GM21390 (cell line): Measurements from ENCODE around the gene KRTAP10-7.
"Not testable (repeated sequence)": the region's sequence is repeated elsewhere in the genome, so short reads cannot be mapped to it uniquely, and the experiment has no call there.

Experiments used
- ATAC-seq: cut with Tn5 transposase; IDR thresholded peaks from one replicate; pipeline ENCODE4 v1.9.1; 2021; ENCODE audit not compliant: unreplicated experiment

KRTAP10-7 gene

GRCh38 chr21:44571844-44572782, 28.3 kb upstream of the KRTAP10-7 start:
- no peak for ATAC-seq

- no peak for ATAC-seq
Measured at GRCh38 chr21:44572959-44573583, 27.3 kb upstream of the KRTAP10-7 start.

- not testable (repeated sequence) for ATAC-seq
Measured at GRCh38 chr21:44573630-44574456, 26.6 kb upstream of the KRTAP10-7 start, which contains the start of gene KRTAP10-4. Gene KRTAP10-4, plus strand, starts transcription at chr21:44573729. Its CDS starts 30 bp downstream, at chr21:44573759.

GRCh38 chr21:44574457-44575306, 25.7 kb upstream of the KRTAP10-7 start:
- no peak for ATAC-seq

GRCh38 chr21:44575307-44576024, 24.9 kb upstream of the KRTAP10-7 start:
- ATAC-seq, result no peak

GRCh38 chr21:44576025-44576420, 24.4 kb upstream of the KRTAP10-7 start:
- no peak for ATAC-seq

GRCh38 chr21:44578371-44579055, 21.9 kb upstream of the KRTAP10-7 start:
- no peak for ATAC-seq

- no peak for ATAC-seq
Measured at GRCh38 chr21:44579056-44579832, 21.2 kb upstream of the KRTAP10-7 start.

- ATAC-seq, result no peak
Measured at GRCh38 chr21:44579833-44580144, 20.6 kb upstream of the KRTAP10-7 start.

GRCh38 chr21:44580231-44580821, 20.1 kb upstream of the KRTAP10-7 start, which contains the start of gene KRTAP10-5:
Gene KRTAP10-5, minus strand, starts transcription at chr21:44580604. Its CDS starts 26 bp downstream, at chr21:44580578.
- not testable (repeated sequence) for ATAC-seq

- ATAC-seq, result no peak
Measured at GRCh38 chr21:44581158-44581557, 19.2 kb upstream of the KRTAP10-7 start.

- ATAC-seq, result no peak
Measured at GRCh38 chr21:44582055-44582454, 18.3 kb upstream of the KRTAP10-7 start.

- ATAC-seq, result no peak
Measured at GRCh38 chr21:44583089-44583799, 17.2 kb upstream of the KRTAP10-7 start.

GRCh38 chr21:44583800-44584147, 16.6 kb upstream of the KRTAP10-7 start:
- no peak for ATAC-seq

GRCh38 chr21:44585892-44586291, 14.5 kb upstream of the KRTAP10-7 start:
- ATAC-seq, result no peak

GRCh38 chr21:44589094-44589493, 11.3 kb upstream of the KRTAP10-7 start:
- ATAC-seq, result no peak

GRCh38 chr21:44589586-44590305, 10.7 kb upstream of the KRTAP10-7 start:
- no peak for ATAC-seq
